ENCODE measurements around the gene EEPD1.

DNA sequence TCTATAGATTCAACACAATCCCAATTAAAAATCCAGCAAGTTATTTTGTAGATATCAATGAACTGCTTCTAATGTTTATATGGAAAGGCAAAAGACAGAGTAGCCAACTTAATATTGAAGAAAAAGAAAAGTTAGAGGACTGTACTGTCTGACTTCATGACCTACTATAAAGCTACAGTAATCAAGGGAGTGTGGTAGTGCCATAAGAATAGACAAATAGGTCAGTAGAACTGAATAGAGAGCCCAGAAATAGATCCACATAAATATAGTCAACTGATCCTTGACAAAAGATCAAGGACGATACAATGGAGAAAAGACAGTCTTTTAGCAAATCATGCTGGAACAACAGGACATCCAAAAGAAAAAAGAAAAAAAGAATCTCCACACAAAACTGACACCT, 7.4 kb upstream of the EEPD1 start:
- TF ChIP-seq ARNT (IDR thresholded peaks at IDR 0.05): no peak
- no peak for TF ChIP-seq TARDBP (IDR thresholded peaks at IDR 0.05)

Measured in HEK293T (cell line).